ENCODE measurements around the gene BACE1.

Gene BACE1

GRCh38 chr11:117309310-117309709, 6.7 kb downstream of the BACE1 start:
- DNase-seq (ENCODE audit: low read depth in 2 of 2), result no peak

GRCh38 chr11:117305145-117305544, 10.9 kb downstream of the BACE1 start:
- no peak for DNase-seq (ENCODE audit: low read depth in 2 of 2)

GRCh38 chr11:117303646-117304315, 12.3 kb downstream of the BACE1 start:
- no peak for DNase-seq (ENCODE audit: low read depth in 2 of 2)

DNA sequence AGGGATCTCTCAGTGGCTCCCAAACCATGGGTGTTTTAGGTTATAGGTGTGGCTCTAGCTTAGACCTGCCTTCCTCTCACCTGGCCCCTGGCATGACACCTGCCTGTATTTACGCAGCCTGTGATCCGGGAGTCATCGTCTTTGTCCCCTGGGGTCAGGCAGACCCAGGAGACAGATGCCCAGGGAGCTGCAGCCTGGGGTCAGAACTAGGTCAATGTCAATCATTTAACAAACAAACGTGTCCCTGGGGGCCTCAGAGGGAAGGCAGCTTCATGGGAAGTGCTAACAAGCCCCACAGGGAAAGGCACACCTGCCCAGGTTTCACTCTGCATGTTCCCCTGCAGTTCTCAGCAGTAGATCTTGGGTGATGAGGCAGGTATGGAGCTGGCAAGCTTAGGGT, 13.0 kb downstream of the BACE1 start:
- no peak for DNase-seq (ENCODE audit: low read depth in 2 of 2)

- no peak for DNase-seq (ENCODE audit: low read depth in 2 of 2)
Measured at GRCh38 chr11:117302228-117302627, 13.8 kb downstream of the BACE1 start.

DNA sequence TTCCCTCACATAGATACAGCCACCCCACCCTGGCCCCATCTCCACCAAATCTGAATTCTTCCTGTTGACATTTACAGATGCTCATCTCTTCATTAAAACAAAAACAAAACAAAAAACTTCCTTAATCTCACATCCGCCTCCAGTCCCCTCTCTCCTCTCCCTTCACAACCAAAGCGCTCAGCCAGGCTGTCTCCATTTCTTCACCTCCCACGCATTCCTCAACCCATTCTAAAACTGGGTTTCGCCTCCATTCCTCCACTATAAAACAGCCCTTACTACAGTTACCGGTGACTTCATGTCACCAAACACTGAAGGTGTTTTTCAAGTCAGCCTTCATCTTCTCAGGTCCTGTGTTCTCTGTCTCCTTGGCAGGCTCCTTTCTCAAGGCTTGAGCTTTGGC, 15.3 kb downstream of the BACE1 start:
- DNase-seq (ENCODE audit: low read depth in 2 of 2), result no peak

DNA sequence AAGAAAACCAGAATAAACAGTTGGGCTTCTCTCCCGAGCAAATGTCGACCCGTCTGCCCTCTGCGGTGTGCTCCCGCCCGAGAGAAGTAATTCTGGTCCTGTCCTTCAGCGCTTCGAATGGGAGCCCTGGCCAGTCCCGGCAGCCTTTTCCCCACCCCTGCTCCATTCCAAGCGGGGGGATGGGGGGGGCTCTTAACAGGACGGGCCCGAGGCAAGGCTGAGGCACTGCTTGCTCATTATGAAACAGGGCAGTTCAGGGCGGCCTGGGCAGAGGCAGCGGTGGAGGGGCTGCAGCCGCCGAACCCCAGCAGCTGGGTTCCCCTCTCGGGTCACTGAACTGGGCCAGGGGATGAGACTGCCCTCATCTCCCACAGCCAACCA, 15.8 kb downstream of the BACE1 start:
- DNase-seq (ENCODE audit: low read depth in 2 of 2), result no peak

DNA sequence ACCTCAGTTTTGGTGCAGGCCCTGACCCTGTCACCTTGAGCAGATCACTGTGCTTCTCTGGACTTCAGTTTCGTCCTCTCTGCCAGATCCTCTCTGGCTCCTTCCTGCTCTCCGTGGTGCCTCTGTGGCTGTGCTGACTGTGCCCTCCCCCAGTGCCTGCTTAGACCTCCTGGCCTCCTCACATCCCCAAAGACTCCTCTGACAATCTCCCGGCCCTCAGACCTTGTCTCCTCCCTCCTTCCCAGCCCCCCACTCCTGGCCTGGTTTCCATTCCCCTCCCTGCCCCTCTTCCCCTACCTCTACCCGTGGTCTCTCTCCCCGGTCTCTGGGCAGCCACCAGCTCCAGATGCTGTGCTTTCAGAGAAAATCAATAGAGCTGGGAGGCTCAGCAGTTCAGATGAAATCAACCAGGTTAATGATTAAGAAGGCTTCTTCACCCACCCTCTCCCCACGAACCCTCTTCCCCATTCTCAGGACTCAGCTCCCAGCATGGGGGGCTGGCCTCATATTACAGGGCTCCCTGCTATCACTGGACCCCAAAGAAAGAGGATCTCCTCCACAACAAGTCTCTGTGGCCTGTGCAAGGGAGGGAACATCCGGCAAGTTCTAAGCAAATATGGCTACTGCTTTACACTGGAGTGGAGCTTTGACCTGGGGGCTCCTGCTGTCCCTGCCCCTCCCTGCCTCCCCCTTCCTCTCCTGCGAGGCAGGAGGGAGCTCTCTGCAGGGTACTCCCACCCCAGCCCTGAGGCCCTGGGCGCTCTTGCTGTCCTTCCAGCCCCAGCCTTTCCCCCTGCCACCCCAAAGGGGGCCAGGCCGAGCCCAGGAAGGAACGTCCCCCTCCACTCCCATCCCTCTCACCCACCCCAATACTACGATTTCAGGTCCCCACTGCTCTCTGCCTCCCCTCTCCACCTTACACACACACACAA, 16.4 kb downstream of the BACE1 start:
- DNase-seq (ENCODE audit: low read depth in 2 of 2), result no peak

DNA sequence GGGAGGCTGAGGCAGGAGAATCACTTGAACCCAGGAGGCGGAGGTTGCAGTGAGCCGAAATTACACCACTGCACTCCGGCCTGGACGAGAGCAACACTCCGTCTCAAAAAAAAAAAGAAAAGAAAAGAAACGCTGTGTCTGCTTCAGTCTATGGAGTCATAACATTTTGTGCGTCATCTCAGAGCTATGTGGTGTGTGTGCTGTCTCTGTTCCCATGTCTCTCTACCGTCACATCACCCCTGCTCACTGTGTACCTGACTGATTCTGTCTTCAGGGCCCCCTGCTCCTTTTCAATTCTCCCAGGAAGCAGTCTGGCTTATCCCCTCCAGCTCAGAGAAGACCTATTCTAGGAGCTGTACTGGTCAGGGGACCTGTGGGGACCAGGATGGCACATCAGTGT, 17.9 kb downstream of the BACE1 start:
- no peak for DNase-seq (ENCODE audit: low read depth in 2 of 2)

- no peak for DNase-seq (ENCODE audit: low read depth in 2 of 2)
Measured at GRCh38 chr11:117296881-117297280, 19.2 kb downstream of the BACE1 start.

DNA sequence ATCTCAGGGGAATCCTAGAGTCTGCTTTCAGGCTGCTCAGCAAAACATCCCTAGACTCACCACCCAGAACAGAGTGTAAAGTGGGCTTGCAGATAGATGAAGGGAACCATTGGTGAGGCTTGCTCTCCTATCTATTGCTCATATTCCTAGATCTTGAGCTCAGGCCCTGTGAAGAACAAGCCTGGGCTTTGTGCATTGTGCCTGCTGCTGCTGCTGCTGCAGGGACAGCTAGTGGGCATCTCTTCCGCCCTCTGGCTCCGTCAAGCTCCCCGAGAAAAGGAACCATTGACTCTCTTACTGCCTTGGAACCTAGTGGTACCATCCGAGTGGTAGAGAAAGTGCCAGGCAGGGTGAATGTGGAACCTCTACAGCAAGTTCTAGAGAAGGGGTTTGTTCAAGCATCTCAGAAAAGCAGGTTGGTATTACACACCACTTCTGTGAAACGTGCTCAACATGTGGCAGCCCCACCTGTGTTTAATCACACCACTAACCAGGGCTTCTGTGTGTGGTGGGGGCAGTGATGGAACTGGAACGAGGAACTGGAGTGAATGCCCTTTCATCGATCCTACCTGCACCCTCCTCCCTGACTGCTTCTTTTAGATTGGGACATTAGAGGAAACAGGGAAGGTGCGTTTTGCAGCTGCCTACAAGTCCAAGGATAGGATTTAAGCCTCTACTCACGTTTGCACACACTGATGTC, 20.5 kb downstream of the BACE1 start:
- DNase-seq (ENCODE audit: low read depth in 2 of 2), result no peak

DNA sequence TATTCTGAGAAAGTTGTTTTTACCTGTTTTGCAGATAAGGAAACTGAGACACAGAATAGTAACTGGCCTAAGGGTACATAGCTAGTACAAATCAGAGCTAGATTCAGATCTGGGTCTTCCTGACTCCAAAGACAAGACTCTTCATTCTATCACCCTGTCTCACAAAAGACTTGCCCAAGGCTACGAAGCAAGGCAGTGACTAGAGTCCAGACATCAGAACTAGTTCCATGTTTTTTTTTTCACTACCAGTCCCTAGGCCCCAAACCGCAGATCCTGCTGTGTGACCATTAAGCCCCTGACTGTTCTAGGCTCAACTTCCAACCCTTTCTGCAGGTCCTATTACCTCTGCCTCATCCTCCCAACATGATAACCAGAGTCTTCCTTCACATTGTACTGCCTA, 23.4 kb downstream of the BACE1 start:
- no peak for DNase-seq (ENCODE audit: low read depth in 2 of 2)

DNA sequence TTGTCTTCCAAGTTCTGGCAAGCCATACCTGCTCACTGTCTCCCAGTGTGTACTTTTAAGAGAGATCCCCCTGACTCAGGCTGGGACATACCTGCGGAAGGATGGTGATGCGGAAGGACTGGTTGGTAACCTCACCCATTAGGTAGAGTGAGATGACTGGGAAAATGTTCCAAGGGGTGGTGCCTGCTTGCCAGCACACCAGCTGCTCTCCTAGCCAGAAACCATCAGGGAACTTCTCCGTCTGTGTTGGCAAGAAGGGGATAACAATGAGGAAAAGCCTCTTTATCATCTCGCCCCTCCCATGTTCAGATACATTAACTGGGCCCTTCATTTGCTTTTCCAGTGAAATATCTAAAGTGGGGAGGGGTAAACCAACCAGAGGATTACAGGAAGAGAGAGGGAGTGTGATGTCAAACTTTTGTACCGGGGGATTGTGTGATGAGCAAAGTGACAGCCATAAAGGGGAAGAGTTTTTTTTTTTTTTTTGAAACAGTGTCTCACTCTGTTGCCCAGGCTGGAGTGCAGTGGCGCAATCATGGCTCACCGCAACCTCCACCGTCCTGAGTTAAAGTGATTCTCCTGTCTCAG, 25.2 kb downstream of the BACE1 start, which contains the start of gene BACE1-AS:
BACE1-AS (plus strand) TSS at position 538 of the 588 bp plus-strand sequence.
- no peak for DNase-seq (ENCODE audit: low read depth in 2 of 2)

DNA sequence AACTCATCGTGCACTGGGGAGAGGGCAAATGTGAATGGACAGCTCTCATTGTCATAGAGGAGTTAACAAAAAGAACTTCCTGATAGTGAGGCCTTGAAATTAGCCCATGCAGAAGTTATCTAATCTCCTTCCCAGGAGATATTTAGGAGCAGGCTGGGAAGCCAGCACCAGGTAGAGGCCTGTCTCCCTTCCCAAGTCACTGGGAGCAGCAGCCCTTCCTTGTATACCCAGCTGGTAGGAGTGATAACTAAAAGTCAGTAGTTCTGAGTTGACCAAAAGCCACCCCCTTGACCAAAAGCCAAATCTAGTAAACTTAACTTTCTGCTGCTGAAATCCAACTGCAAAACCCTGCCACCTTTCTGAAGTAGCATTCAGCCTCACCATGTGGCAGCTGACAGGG, 26.3 kb downstream of the BACE1 start:
- DNase-seq (ENCODE audit: low read depth in 2 of 2), result no peak

- DNase-seq (ENCODE audit: low read depth in 2 of 2), result no peak
Measured at GRCh38 chr11:117287668-117288067, 28.4 kb downstream of the BACE1 start.

GRCh38 chr11:117286588-117286987, 29.5 kb downstream of the BACE1 start:
- no peak for DNase-seq (ENCODE audit: low read depth in 2 of 2)

DNA sequence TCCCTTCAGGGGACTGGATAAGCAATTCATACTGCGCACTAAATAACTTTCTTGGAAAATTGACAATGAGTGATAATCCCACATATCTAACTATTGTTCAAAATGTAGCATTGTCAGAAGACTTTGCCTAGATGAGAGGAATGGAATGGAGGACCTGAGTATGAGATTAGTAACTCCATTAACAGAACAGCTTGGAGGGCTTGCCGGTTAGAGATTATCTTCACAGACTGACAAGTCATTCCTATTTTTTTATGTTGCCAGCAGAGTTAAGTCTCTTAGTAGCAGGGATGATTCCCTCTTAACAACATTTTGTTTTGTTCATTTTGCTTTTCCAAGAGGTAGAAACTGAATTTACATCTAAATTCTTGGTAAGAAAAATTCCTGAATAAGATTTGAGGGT, 32.0 kb downstream of the BACE1 start:
- no peak for DNase-seq (ENCODE audit: low read depth in 2 of 2)

GRCh38 chr11:117282956-117283355, 33.1 kb downstream of the BACE1 start:
- DNase-seq (ENCODE audit: low read depth in 2 of 2), result no peak

DNA sequence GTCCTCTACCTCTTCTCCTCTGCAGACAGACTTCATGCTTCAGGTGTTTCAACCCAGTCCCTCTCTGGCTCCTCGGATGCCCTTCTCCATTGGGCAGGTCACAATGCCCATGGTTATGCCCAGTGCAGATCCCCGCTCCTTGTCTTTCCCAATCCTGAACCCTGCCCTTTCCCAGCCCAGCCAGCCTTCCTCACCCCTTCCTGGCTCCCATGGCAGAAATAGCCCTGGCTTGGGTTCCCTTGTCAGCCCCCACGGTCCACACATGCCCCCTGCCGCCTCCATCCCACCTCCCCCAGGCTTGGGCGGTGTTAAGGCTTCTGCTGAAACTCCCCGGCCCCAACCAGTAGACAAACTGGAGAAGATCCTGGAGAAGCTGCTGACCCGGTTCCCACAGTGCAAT, 34.2 kb downstream of the BACE1 start:
- DNase-seq (ENCODE audit: low read depth in 2 of 2), result no peak

DNA sequence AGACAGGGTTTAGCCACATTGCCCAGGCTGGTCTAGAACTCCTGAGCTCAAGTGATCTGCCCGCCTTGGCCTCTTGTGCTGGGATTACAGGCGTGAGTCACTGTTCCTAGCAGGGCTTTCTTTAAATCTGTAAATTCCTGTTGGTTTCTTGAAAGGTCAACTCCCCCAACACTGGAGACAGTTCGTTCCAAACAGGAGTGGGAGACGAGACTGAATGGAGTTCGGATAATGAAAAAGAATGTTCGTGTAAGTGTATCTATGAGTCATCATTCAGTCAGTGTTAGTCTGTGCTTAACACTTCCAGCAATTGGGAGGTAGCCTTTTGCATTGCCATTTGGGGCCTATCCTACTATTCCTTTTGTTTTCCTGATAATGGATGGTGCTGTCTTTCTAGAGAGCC, 34.9 kb downstream of the BACE1 start:
- no peak for DNase-seq (ENCODE audit: low read depth in 2 of 2)

DNA sequence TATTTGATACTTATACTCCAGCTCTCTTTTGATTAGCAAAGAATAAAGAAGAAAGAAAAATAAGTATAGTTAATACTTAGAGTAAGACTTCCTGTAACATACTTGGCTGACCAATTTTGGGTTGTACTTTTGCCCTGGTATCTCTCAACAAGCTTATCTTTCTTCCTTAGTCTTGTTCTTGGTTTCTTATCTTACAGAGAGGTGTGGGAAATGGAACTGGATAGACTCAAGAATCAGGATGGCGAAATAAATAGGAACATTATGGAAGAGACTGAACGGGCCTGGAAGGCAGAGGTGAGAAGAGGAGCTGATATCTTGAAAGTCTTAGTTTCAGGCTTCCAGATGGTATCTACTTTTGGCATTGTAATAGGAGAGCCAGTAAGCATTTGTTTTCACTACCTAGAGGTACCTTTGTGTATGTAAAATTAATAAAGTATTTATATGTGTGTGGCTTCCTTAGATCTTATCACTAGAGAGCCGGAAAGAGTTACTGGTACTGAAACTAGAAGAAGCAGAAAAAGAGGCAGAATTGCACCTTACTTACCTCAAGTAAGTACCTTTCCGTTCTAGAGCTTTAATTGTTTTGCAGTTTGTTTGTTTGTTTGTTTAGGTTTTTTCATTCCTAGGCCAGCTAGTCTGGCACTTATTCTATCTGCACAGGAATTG, 36.2 kb downstream of the BACE1 start:
- DNase-seq (ENCODE audit: low read depth in 2 of 2), result no peak

- DNase-seq (ENCODE audit: low read depth in 2 of 2), result no peak
Measured at GRCh38 chr11:117278347-117278746, 37.7 kb downstream of the BACE1 start.
